DOHH2 (cell line): ENCODE results near the gene FAM124B.

Experiments used
- EZH2phosphoT487 ChIP-seq: fragments of 200-600 bp; sonication (generic); IDR thresholded peaks from 2 replicates; pipeline ENCODE4 v1.6.1; 2017; ENCODE audit warnings: borderline replicate concordance, mild to moderate bottlenecking, antibody characterized with exemption, low read length, moderate library complexity, mixed read lengths
- TF ChIP-seq, protein P1 (sequence below): fragments of 200-600 bp; sonication (generic); IDR thresholded peaks from one replicate; pipeline ENCODE4 v1.5.1; 2014; ENCODE audit warnings: antibody characterized with exemption, mild to moderate bottlenecking, low read depth, low read length; ENCODE audit not compliant: poor library complexity, severe bottlenecking

DNA sequence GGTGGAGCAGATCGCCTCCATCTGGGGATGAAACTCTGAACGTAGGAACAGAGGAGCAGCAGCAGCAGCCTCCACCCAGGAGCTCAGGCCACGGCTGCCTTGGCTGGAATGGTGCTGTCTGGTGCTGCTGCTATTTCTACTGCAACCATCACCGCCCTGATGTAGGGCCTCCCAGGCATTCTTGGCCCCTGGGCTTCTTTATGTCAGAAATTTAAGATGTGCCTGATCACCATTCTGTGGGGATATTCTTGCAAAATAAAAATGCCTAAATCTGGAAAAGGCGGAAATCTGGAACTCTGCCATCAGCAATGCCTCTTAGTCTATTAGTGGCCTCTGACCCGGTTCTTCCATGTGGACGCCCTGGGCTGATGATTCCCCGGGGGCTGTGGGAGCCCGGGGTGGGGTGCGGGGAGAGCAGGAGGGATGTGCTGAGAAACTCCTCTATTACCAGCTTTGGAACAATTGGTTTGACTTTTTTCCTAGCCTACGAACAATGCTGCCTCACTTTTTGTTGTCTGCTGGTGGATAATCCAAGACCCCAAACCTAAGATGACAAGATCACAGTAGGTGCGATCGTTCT is 47.2 kb downstream of the FAM124B start:
- TF ChIP-seq, protein P1, sequence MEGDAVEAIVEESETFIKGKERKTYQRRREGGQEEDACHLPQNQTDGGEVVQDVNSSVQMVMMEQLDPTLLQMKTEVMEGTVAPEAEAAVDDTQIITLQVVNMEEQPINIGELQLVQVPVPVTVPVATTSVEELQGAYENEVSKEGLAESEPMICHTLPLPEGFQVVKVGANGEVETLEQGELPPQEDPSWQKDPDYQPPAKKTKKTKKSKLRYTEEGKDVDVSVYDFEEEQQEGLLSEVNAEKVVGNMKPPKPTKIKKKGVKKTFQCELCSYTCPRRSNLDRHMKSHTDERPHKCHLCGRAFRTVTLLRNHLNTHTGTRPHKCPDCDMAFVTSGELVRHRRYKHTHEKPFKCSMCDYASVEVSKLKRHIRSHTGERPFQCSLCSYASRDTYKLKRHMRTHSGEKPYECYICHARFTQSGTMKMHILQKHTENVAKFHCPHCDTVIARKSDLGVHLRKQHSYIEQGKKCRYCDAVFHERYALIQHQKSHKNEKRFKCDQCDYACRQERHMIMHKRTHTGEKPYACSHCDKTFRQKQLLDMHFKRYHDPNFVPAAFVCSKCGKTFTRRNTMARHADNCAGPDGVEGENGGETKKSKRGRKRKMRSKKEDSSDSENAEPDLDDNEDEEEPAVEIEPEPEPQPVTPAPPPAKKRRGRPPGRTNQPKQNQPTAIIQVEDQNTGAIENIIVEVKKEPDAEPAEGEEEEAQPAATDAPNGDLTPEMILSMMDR = no peak
- no peak for TF ChIP-seq EZH2phosphoT487
